Activated B cell treated with CpG ODN at 0.5 μM for 24 hours (primary cell): ENCODE measurements around the gene CDK19. TPM values are rescaled to one million over a fixed set of nuclear protein-coding genes. Genes with fewer than 3 reads are reported as not detected.

ENCODE experiments used
- ATAC-seq: fragments of 200-7000 bp; cut with Tn5 transposase; one replicate; pipeline ENCODE4 v1.10.0; 2021; ENCODE audit warnings: low read depth, mild to moderate bottlenecking, moderate library complexity
- CTCF ChIA-PET: fragments of 350-600 bp; sonication (Branson Sonifier 250); formaldehyde crosslinking; loops from one replicate; lab custom pipeline; 2021; ENCODE audit warnings: antibody characterized with exemption; lab: Charles Lee
- POLR2A ChIA-PET: fragments of 350-600 bp; sonication (Branson Sonifier 250); formaldehyde crosslinking; loops from one replicate; lab custom pipeline; 2021; ENCODE audit warnings: antibody characterized with exemption; lab: Charles Lee
- DNase-seq: peaks from one replicate; pipeline ENCODE4 v3.0.0; 2022
- H3K27ac Mint-ChIP-seq: one replicate; pipeline ENCODE4 v1.8.0; 2020; ENCODE audit warnings: mixed read lengths
- H3K27me3 Mint-ChIP-seq: one replicate; pipeline ENCODE4 v1.8.0; 2021; ENCODE audit warnings: mixed read lengths
- H3K36me3 Mint-ChIP-seq: one replicate; pipeline ENCODE4 v1.8.0; 2021; ENCODE audit warnings: low read depth, mixed read lengths
- H3K4me1 Mint-ChIP-seq: one replicate; pipeline ENCODE4 v1.8.0; 2021; ENCODE audit warnings: mixed read lengths
- H3K4me3 Mint-ChIP-seq: one replicate; pipeline ENCODE4 v1.8.0; 2020; ENCODE audit warnings: mild to moderate bottlenecking, mixed read lengths
- H3K9me3 Mint-ChIP-seq: one replicate; pipeline ENCODE4 v1.8.0; 2020; ENCODE audit warnings: mixed read lengths
- CTCF ChIP-seq: fragments of 200-600 bp; IDR thresholded peaks from one replicate; pipeline ENCODE4 v1.8.0; 2022; ENCODE audit warnings: antibody characterized with exemption, mild to moderate bottlenecking
- intact Hi-C: fragments of 100-400 bp; cut with micrococcal nuclease; formaldehyde crosslinking; loops from one replicate; pipeline ENCODE4 v1.15.1; 2024
- total RNA-seq: library from RNA; stranded (reverse); gene quantifications from 2 replicates; pipeline ENCODE4 v1.2.3, GENCODE V29; 2022

The CDK19 gene
- total RNA-seq, 1 donor from 2014 or later: 31.1 TPM

GRCh38 chr6:110662490-110663211 lies 152.6 kb downstream of the CDK19 start:
- ChIA-PET POLR2A (no interaction called here), CTCF (no interaction called here)
- Mint-ChIP-seq H3K9me3 (peaks cover 4% of the 10 kb centered on the region), H3K27ac (no peak overlapping the region), H3K27me3 (no peaks in the 10 kb centered on the region), H3K4me3 (no peak overlapping the region), H3K36me3 (peaks cover 28% of the 10 kb centered on the region), H3K4me1 (peaks cover 17% of the 10 kb centered on the region)
- DNase-seq (no peak), ATAC-seq (no peak)
- no peak for TF ChIP-seq CTCF
- intact Hi-C loops: no loop called here

- ChIA-PET CTCF (interaction anchor here (1.0 to 2.2 kb wide), 2 partner anchors 21 to 217 kb away, joined by 3 to 6 read pairs; no protein-coding TSS in a partner anchor), POLR2A (no interaction called here)
- Mint-ChIP-seq H3K4me1 (peaks cover 17% of the 10 kb centered on the region), H3K9me3 (peaks cover 4% of the 10 kb centered on the region), H3K4me3 (no peak overlapping the region), H3K27me3 (no peaks in the 10 kb centered on the region), H3K27ac (no peak overlapping the region), H3K36me3 (peaks cover 33% of the 10 kb centered on the region)
- no peak for DNase-seq
- ATAC-seq: no peak
- no peak for TF ChIP-seq CTCF
- intact Hi-C loops: no loop called here
Measured at GRCh38 chr6:110661414-110661813, 153.9 kb downstream of the CDK19 start.

GRCh38 chr6:110660066-110660655 lies 155.1 kb downstream of the CDK19 start:
- DNase-seq: no peak
- H3K27me3 Mint-ChIP-seq: no peaks in the 10 kb centered on the region
- H3K36me3 Mint-ChIP-seq: peaks cover 36% of the 10 kb centered on the region
- POLR2A ChIA-PET: interaction anchor here (1.6 kb wide), 1 partner anchor 155 kb away, joined by 4 read pairs; the partner anchor contains the start of gene CDK19
- CTCF ChIA-PET: interaction anchor here (2.2 kb wide), 1 partner anchor 22 kb away, joined by 6 read pairs; no protein-coding TSS in a partner anchor
- intact Hi-C loops: no loop called here
- ATAC-seq: no peak
- H3K27ac Mint-ChIP-seq: no peak overlapping the region
- H3K9me3 Mint-ChIP-seq: peaks cover 4% of the 10 kb centered on the region
- H3K4me1 Mint-ChIP-seq: peaks cover 10% of the 10 kb centered on the region
- TF ChIP-seq CTCF: no peak
- no peak overlapping the region for H3K4me3 Mint-ChIP-seq

- no peak overlapping the region for H3K4me3 Mint-ChIP-seq
- ATAC-seq (no peak), DNase-seq (no peak)
- no peaks in the 10 kb centered on the region for H3K27me3 Mint-ChIP-seq
- intact Hi-C loops: no loop called here
- H3K4me1 Mint-ChIP-seq: no peaks in the 10 kb centered on the region
- no peak overlapping the region for H3K27ac Mint-ChIP-seq
- H3K9me3 Mint-ChIP-seq: peaks cover 4% of the 10 kb centered on the region
- peaks cover 34% of the 10 kb centered on the region for H3K36me3 Mint-ChIP-seq
- POLR2A ChIA-PET: interaction anchor here (1.6 kb wide), 1 partner anchor 156 kb away, joined by 4 read pairs; the partner anchor contains the start of gene CDK19
- no peak for TF ChIP-seq CTCF
- CTCF ChIA-PET: no interaction called here
Measured at GRCh38 chr6:110658631-110659211, 156.5 kb downstream of the CDK19 start.

- ChIA-PET CTCF (no interaction called here), POLR2A (no interaction called here)
- intact Hi-C loops: no loop called here
- Mint-ChIP-seq H3K27ac (no peak overlapping the region), H3K9me3 (peaks cover 4% of the 10 kb centered on the region), H3K36me3 (peaks cover 33% of the 10 kb centered on the region), H3K4me3 (no peak overlapping the region), H3K27me3 (no peaks in the 10 kb centered on the region), H3K4me1 (no peaks in the 10 kb centered on the region)
- DNase-seq (no peak), ATAC-seq (no peak)
- TF ChIP-seq CTCF: no peak
Measured at GRCh38 chr6:110656492-110656891, 158.8 kb downstream of the CDK19 start.
